Astrocyte of the hippocampus (primary cell): ENCODE results near the gene ARHGEF37.

Source experiments
- DNase-seq: peaks from one replicate; pipeline ENCODE4 v3.0.0; 2011; ENCODE audit warnings: low read depth, low spot score

The ARHGEF37 gene

GRCh38 chr5:149628221-149628620 is 46.9 kb downstream of the ARHGEF37 start:
- no peak for DNase-seq

DNA sequence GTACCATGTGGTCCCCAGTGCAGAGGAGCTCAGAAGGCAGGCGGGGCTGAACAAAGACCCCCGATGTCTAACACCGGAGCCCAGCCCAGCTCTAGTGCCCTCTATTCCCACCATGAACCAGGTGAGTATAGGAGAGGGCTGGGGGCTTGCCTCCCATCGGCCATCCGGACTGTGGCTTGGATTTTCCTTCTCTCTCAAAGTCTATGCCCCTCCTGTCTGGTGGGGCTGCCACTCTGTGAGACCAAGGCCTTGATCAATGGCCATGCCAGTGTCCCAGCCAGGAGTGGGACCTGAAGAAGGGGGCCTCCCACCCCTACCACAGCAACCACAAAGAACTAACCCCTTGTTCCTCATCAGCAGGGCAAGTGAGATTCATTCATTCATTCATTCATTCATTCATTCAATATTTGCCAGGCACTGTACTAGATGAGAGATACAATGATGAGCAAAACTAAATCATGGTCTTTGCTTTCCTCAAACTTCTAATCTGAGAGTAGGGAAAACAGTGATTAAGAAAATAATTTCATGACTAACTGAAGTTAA is 47.6 kb downstream of the ARHGEF37 start:
- no peak for DNase-seq

DNA sequence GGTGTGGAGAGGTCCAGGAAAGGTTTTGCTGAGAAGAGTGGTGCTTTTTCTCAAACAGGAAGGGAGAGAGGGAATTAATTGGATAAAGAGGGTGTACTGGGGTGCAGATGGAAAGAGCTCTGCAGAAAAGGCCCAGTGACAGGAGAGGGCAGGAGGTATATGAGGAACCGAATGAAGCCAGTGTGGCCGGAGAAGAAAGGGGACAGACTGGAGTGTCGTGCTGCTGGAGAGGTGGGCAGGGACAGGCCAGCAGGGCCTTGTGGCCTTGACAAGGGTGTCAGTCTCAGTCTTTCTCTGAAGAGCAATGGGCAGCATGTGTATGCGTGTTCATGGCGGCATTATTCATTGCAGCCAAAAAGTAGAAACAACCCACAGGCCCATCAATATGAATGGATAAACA is 48.1 kb downstream of the ARHGEF37 start:
- DNase-seq: no peak

DNA sequence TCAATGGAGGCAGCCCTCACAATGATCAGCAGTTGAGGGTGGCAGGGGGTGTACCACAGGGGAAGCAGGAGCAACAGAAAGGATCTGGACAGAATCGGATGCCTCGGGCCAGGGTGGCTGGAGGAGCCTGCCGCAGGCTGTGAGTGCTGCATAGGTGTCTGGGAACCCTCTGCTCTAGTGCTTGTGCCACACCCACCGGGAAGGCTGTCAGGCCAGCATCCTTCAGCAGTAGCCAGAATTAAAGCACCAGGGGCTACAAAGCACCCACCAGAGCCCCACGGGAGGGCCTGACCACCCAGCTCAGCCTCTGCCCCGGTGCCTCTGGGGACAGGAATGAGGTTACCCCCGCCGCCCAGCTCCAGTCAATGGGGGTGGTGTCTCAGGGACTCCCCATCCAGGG is 49.0 kb downstream of the ARHGEF37 start:
- no peak for DNase-seq

DNA sequence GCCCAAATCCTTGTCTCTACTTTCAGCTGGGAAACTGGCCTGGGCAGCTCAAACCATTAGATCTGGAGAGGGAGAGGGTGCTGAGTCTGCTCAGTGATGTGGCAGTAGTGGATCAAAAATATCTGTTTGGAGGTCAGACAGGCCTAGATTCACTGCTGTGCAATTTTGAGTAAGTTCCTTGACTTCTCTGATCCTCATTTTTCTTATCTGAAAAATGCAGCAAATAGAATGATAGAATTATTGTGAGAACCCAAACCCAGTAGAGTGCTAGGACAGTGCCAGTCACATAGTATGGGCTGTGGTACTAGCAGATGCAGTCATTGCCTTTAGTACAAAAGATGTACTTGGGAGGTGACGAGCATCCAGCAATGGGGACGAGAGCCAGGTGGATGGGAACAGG is 50.2 kb downstream of the ARHGEF37 start:
- DNase-seq: no peak

GRCh38 chr5:149632311-149633251 is 51.3 kb downstream of the ARHGEF37 start:
- DNase-seq: peak; percentile 81

GRCh38 chr5:149633476-149634350 is 52.4 kb downstream of the ARHGEF37 start:
- no peak for DNase-seq

DNA sequence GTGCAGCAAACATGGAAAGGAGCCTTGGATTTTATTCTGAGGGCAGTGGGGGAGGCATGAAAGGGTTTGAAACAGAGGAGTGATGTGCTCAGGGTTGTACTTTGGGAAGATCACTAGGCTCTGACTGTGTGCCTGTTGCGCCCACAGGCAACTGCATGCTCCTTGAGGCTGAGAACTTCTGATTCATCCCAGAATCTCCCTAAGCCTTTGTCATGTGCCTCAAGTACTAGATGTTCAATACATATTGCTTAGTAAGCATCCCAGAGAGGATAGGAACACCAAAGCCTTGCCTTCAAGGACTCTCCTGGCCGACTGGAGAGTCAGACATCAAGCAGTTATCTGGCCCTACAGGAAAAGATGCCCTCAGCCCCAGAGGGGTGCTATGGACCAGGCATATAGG is 54.1 kb downstream of the ARHGEF37 start:
- DNase-seq: no peak

DNA sequence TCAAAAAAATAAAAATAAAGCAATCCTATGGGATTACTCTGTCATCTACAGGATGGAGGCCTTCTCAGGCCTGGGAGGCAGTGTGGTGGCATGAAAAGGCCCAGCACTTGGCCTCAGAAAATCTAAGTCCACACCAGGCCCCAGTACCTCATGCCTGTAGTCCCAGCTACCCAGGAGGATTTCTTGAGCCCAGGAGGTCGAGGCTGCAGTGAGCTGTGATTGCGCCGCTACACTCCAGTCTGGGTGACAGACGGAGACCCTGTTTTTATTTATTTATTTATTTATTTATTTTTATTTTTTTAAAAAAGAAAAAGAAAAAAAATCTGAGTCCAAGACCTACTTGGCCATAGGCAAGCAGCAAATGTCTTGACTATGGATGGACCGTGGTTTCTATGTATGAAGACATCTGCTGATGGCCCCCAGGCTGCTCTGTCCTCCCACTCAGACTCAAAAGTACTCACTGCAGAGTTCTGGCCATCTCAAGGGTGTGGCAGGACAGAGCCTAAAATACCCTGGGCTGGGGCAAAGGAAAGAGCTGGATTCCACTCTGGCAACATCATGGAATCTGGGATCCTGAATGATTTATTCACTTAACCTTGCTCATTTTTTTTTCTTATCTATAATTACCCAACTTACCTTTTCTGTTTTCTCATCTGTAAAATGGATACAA is 55.0 kb downstream of the ARHGEF37 start:
- DNase-seq: no peak

- peak; percentile 85 for DNase-seq
Measured at GRCh38 chr5:149636861-149637246, 55.6 kb downstream of the ARHGEF37 start.

- DNase-seq: no peak
Measured at GRCh38 chr5:149638136-149638535, 56.8 kb downstream of the ARHGEF37 start.

DNA sequence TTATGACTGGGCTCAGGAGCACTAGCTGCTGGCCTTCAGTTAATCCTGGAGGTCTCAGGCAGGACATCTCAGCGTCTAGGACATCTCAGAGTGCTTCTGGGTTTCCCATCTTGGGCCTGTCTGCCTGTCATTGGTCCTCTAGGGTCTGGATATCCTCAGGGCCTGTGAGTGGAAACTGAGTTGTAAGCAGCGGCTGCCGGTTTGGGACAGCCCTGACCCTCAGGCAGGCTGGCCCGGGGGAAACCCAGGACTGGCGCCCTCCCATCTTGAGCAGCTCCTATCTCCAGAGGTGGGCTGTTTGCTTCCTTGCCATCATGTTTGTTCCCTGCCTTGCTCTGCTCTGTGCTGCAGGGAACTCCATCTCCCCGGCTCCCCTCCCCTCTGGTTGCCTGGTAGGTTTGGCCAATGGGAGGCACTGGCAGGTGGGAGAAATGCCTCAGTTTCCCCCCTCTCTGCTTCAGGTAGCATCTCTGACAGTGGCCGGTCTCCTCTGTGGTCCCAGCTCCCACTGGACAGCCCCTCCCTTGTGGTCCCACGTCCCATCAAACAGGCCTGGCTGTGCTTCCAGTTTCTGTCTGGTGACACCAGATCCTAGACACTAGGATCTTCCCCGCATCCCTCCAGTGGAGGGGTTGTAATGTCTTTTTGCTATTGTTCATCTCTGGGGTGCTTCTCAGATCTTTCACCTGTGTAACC is 57.4 kb downstream of the ARHGEF37 start:
- no peak for DNase-seq

- no peak for DNase-seq
Measured at GRCh38 chr5:149639737-149640136, 58.4 kb downstream of the ARHGEF37 start.

DNA sequence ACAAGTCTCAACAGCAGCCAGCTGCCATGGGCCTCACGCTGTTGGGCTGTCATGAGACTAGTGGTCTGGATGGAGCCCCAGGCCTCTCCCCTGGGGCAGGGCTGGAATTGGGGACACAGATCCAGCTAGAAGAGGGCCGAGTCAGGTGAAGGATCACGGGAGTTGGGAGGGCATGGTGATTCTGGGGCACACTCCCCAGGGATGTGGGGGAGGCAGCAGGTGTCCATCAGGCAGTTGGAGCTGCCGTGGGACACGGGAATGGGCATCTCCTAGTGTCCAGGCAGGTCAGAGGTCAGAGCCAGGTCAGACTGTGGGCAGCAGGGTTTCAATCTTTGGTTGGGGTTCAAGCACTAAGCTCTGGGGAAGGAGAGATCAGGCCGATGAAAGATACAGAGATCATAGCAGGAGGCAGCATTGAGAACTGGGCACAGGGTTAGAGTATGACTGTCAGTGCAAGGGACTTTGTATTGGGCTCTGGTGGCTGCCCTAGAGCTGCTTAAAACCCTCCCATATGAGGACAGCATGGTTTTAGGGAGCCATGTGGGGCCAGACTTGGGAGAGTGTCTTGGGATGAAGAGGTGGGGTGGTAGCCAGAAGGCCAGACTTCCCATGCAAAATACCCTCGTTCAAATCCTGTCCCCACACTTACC is 59.2 kb downstream of the ARHGEF37 start:
- no peak for DNase-seq

- no peak for DNase-seq
Measured at GRCh38 chr5:149641000-149641576, 59.8 kb downstream of the ARHGEF37 start.

- no peak for DNase-seq
Measured at GRCh38 chr5:149641600-149641999, 60.3 kb downstream of the ARHGEF37 start.

DNA sequence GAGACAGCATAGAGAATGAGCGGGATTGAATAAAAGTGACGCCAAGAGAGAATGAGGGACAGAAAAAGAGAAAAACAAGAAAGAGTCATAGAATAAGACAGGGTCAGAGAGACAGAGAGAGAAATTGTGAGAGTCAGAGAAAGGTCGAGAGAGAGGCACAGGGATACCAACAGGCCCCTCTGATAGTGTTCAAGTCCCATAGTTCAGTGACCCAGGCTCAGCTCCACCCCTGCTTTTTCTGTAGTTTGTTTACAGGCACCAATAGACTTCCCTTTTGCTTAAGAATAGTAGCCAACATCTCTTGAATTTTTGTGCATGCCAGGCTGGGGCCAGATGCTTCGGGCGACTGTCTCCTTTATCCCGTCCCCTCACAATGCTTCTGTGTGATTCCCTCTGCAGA is 62.5 kb downstream of the ARHGEF37 start:
- no peak for DNase-seq

DNA sequence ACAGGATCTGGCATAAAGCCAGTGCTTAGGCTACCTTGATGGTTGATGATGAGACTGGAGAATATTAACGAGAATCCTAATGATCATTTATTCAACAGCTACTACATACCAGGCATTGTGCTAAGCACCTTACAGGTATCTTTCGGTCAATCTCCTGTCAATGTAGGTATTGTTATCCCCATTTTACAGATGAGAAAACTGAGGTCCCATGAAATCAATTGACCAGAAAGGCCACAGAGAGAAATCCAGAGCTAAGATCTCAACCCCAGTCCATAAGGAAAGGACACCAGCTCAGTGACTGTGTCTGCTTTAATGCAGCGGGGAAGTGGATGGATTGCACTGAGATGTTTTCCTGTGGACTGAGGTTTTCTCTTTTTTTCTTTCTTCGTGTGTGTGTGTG is 63.3 kb downstream of the ARHGEF37 start:
- DNase-seq: no peak

- no peak for DNase-seq
Measured at GRCh38 chr5:149645236-149645635, 63.9 kb downstream of the ARHGEF37 start.

DNA sequence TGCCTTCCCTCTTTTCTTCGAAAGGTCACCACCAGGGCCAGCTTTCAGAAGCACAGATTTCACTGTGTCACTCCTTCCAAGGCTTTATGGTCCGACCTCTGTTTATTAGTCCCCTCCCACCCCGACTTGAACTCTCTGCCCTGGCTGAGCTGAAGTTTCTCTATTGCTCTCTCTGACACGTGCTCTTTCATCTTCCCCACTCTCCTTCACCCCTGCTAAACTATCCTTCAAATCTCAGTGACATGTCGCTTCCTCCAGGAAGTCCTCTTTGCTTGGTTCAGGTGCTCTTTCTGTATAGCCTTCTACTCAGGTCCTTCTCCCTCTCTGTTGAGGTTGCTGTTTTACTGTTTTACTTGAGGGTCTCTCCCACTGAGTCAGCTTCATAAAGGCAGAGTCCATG is 64.4 kb downstream of the ARHGEF37 start:
- no peak for DNase-seq
